ENCODE results near the gene NEK1. TPM values are rescaled to one million over a fixed set of nuclear protein-coding genes. Genes with fewer than 3 reads are reported as not detected.

NEK1 gene
- total and polyA plus RNA-seq, 2 of the 4 experiments (the other 2 are of a cell fraction): 3.3 to 3.9 TPM

DNA sequence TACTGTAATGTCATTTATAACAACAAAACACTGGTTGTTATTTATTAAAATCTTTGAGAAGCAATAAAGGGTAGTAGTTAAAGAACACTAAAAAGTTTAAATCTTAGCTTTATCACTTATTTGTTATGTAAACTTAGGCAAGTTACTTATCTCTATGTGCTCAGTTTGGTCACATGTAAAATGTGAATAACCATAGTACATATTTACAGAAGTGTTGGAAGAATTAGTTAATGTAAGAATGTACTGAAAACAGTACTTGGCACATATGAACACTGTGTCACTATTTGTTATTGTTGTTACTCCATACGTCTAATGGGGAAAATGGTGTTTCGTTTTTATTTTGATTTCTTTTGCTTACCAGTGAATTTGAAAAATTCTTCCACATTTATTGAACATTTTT, 9.1 kb downstream of the NEK1 start:
- Histone ChIP-seq H4K91ac (ENCODE audit: insufficient read depth, low read depth, low read length) (no peak overlapping the region), H2BK20ac (ENCODE audit: low read depth, low read length) (no peak overlapping the region), H2BK5ac (ENCODE audit: low read depth, low read length, poor library complexity, severe bottlenecking) (no peak overlapping the region), H4K5ac (ENCODE audit: low read depth, low read length) (no peak overlapping the region), H3K14ac (replicated peaks; ENCODE audit: low read depth, low read length) (no peak overlapping the region), H2BK15ac (ENCODE audit: low read depth, low read length) (no peak overlapping the region), H3K4me3 (ENCODE audit: insufficient read depth, low read depth, low read length) (no peak overlapping the region), H3K56ac (ENCODE audit: extremely low read depth, insufficient read depth, low read length) (no peak overlapping the region), H2AFZ (replicated peaks; ENCODE audit: low read length, poor library complexity) (no peak overlapping the region), H2AK5ac (ENCODE audit: low read depth, low read length) (no peak overlapping the region), H2AK9ac (replicated peaks; ENCODE audit: low read depth, low read length, poor library complexity) (no peak overlapping the region), H4K8ac (ENCODE audit: low read depth in 2 of 2, low read length in 2 of 2) (no peak overlapping the region), H3K27me3 (ENCODE audit: control insufficient read depth, insufficient read depth, low read length) (no peaks in the 10 kb centered on the region), H4K20me1 (ENCODE audit: insufficient read depth, low read length) (no peaks in the 10 kb centered on the region), H3K23ac (ENCODE audit: low read depth, low read length) (no peak overlapping the region), H3K4me2 (ENCODE audit: low read depth, low read length) (no peak overlapping the region), H3K9ac (ENCODE audit: low read depth, low read length) (no peak overlapping the region), H3K18ac (ENCODE audit: low read depth, low read length) (no peak overlapping the region), H3K79me1 (ENCODE audit: low read depth in 1 of 2, low read length in 2 of 2) (peaks cover 4 to 7% of the 10 kb centered on the region in 2 experiments; a peak in 1 of 4 replicates), H3K36me3 (ENCODE audit: control insufficient read depth, insufficient read depth, low read length) (no peaks in the 10 kb centered on the region), H3K4me1 (ENCODE audit: control insufficient read depth, insufficient read depth, low read length) (no peaks in the 10 kb centered on the region), H3K9me1 (ENCODE audit: insufficient read depth, low read length) (no peaks in the 10 kb centered on the region), H3K9me3 (ENCODE audit: control insufficient read depth, insufficient read depth, low read length) (no peaks in the 10 kb centered on the region), H3K4ac (ENCODE audit: low read depth, low read length) (no peak overlapping the region), H2BK120ac (ENCODE audit: low read depth, low read length) (no peak overlapping the region), H3K27ac (ENCODE audit: insufficient read depth, low read length) (no peak overlapping the region)
- TF ChIP-seq RCOR1 (IDR thresholded peaks at IDR 0.05; ENCODE audit: insufficient replicate concordance, low read length): no peak
- no peak for TF ChIP-seq MAZ (IDR thresholded peaks at IDR 0.05; ENCODE audit: borderline replicate concordance, low read depth, low read length)
- TF ChIP-seq NFE2L2 (IDR thresholded peaks at IDR 0.05; ENCODE audit: low read depth, low read length): no peak
- TF ChIP-seq, protein P1, sequence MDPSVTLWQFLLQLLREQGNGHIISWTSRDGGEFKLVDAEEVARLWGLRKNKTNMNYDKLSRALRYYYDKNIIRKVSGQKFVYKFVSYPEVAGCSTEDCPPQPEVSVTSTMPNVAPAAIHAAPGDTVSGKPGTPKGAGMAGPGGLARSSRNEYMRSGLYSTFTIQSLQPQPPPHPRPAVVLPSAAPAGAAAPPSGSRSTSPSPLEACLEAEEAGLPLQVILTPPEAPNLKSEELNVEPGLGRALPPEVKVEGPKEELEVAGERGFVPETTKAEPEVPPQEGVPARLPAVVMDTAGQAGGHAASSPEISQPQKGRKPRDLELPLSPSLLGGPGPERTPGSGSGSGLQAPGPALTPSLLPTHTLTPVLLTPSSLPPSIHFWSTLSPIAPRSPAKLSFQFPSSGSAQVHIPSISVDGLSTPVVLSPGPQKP (IDR thresholded peaks at IDR 0.05; ENCODE audit: borderline replicate concordance, low read depth, low read length): no peak
- TF ChIP-seq CEBPB (IDR thresholded peaks at IDR 0.05; ENCODE audit: low read depth, low read length): no peak
- TF ChIP-seq USF2 (IDR thresholded peaks at IDR 0.05; ENCODE audit: low read depth, low read length): no peak
- no peak for TF ChIP-seq CHD1 (IDR thresholded peaks at IDR 0.05; ENCODE audit: low read depth, low read length)
- no peak for TF ChIP-seq FOS (IDR thresholded peaks at IDR 0.05; ENCODE audit: low read depth, low read length)
- TF ChIP-seq MXI1 (IDR thresholded peaks at IDR 0.05; ENCODE audit: borderline replicate concordance, low read depth, low read length): no peak
- no peak for TF ChIP-seq RAD21 (IDR thresholded peaks at IDR 0.05; ENCODE audit: low read length)
- TF ChIP-seq SMC3 (IDR thresholded peaks at IDR 0.05; ENCODE audit: low read depth, low read length): no peak
- no peak for TF ChIP-seq POLR2A (IDR thresholded peaks at IDR 0.05; ENCODE audit: low read depth, low read length)
- TF ChIP-seq BHLHE40 (IDR thresholded peaks at IDR 0.05; ENCODE audit: low read depth, low read length): no peak
- no peak for TF ChIP-seq MAFK (IDR thresholded peaks at IDR 0.05; ENCODE audit: low read depth, low read length)
- ChIA-PET POLR2A (ENCODE audit: unreplicated experiment) (no interaction called here), CTCF (no interaction called here)
- in situ Hi-C loops (cut with MboI; ENCODE audit: low sequenced_read_pairs): loop anchor here (25.0 kb wide), 1 partner anchor 459 kb away; no protein-coding TSS in a partner anchor
- ATAC-seq (ENCODE audit: low read depth) (no peak), DNase-seq (no peak)
- dilution Hi-C loops (cut with HindIII; ENCODE audit: low sequenced_read_pairs, unreplicated experiment): no loop called here
- WGBS, 2 experiments (ENCODE audit: extremely low coverage in 2 of 2, insufficient read length in 1 of 2): no CpG with 5 or more reads among the region's 2 CpGs
- intact Hi-C loops (cut with micrococcal nuclease): no loop called here
- BruUV-seq (replicated peaks): no TSS peak

Data from IMR-90 (cell line).